Hindlimb muscle (tissue), 1 donor: Measurements from ENCODE around the gene CACNA2D3. TPM values are rescaled to one million over a fixed set of nuclear protein-coding genes. Genes with fewer than 3 reads are reported as not detected.

Source experiments
- DNase-seq: peaks from one replicate; pipeline ENCODE4 v3.0.0-alpha.2; 2013
- polyA plus RNA-seq: library from polyadenylated mRNA; unstranded; fragments of 120-200 nt; gene quantifications from one replicate; pipeline ENCODE4 v1.2.1, GENCODE V29; 2013; ENCODE audit not compliant: insufficient read length

The CACNA2D3 gene
- polyA plus RNA-seq, 1 donor, result 2.4 TPM

GRCh38 chr3:54343495-54343894, 221.1 kb downstream of the CACNA2D3 start:
- no peak for DNase-seq

- no peak for DNase-seq
Observed at GRCh38 chr3:54344601-54345231, 222.4 kb downstream of the CACNA2D3 start.

- no peak for DNase-seq
Observed at GRCh38 chr3:54345847-54346375, 223.6 kb downstream of the CACNA2D3 start.

GRCh38 chr3:54347060-54347459, 224.7 kb downstream of the CACNA2D3 start:
- DNase-seq, result no peak

GRCh38 chr3:54347933-54348332, 225.6 kb downstream of the CACNA2D3 start:
- no peak for DNase-seq

GRCh38 chr3:54349231-54349652, 226.9 kb downstream of the CACNA2D3 start:
- no peak for DNase-seq

GRCh38 chr3:54349691-54350090, 227.3 kb downstream of the CACNA2D3 start:
- DNase-seq, result no peak

- DNase-seq, result no peak
Observed at GRCh38 chr3:54353546-54353945, 231.2 kb downstream of the CACNA2D3 start.

GRCh38 chr3:54353946-54354345, 231.6 kb downstream of the CACNA2D3 start:
- no peak for DNase-seq

- DNase-seq, result no peak
Observed at GRCh38 chr3:54355800-54356199, 233.4 kb downstream of the CACNA2D3 start.

- DNase-seq, result no peak
Observed at GRCh38 chr3:54356261-54357045, 234.1 kb downstream of the CACNA2D3 start.

GRCh38 chr3:54357301-54357700, 234.9 kb downstream of the CACNA2D3 start:
- no peak for DNase-seq

- DNase-seq, result no peak
Observed at GRCh38 chr3:54358316-54358715, 236.0 kb downstream of the CACNA2D3 start.

GRCh38 chr3:54358969-54359694, 236.8 kb downstream of the CACNA2D3 start:
- no peak for DNase-seq

- DNase-seq, result no peak
Observed at GRCh38 chr3:54360320-54360719, 238.0 kb downstream of the CACNA2D3 start.

GRCh38 chr3:54361746-54362283, 239.5 kb downstream of the CACNA2D3 start:
- no peak for DNase-seq

- DNase-seq, result no peak
Observed at GRCh38 chr3:54366007-54366750, 243.8 kb downstream of the CACNA2D3 start.

- DNase-seq, result no peak
Observed at GRCh38 chr3:54366839-54367238, 244.5 kb downstream of the CACNA2D3 start.

- DNase-seq, result no peak
Observed at GRCh38 chr3:54372232-54372631, 249.9 kb downstream of the CACNA2D3 start.

- no peak for DNase-seq
Observed at GRCh38 chr3:54374214-54374852, 252.0 kb downstream of the CACNA2D3 start.

- no peak for DNase-seq
Observed at GRCh38 chr3:54376142-54376807, 253.9 kb downstream of the CACNA2D3 start.
